ENCODE data around the gene GTF2F2. TPM values are rescaled to one million over a fixed set of nuclear protein-coding genes. Genes with fewer than 3 reads are reported as not detected.

The GTF2F2 gene
- total and polyA plus RNA-seq, 9 of the 15 experiments (the other 6 are each of a cell fraction or from before 2014, with no cell fraction given) = 19.7 to 44.8 (median 32.4) TPM

DNA sequence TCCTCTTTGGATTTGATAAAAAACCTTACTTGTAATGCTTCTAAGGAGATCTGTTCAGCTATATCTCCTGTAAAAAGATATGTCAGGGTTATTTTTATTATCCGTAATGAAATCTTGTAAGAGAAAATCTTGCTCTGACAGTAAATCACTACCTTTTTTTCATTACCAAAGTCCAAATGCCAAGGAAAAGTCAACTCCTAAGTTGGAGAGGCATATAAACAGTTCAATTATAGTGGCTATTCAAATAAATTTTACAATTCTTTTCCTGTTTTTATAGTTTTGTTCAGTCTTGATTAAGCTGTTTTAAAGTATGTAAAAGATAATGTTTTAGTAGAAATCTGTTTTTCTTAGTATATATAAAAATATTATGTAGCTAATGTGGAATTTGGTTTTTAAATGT lies 71.6 kb downstream of the GTF2F2 start:
- POLR2A ChIA-PET = interaction anchor here (0.6 kb wide), 1 partner anchor 106 kb away, joined by 3 read pairs; no protein-coding TSS in a partner anchor
- no peak overlapping the region for H3K27ac ChIP-seq (ENCODE audit: extremely low read depth, low read depth, low read length)
- TF ChIP-seq CTCF (IDR thresholded peaks at IDR 0.05 in 2 of 3, conservative IDR thresholded peaks at IDR 0.05 in 1 of 3; ENCODE audit: insufficient read depth in 2 of 3, low read depth in 1 of 3, low read length in 3 of 3) (no peak), CUX1 (CRISPR knock-in tag; IDR thresholded peaks at IDR 0.05) (no peak), RERE (CRISPR knock-in tag; IDR thresholded peaks at IDR 0.05; ENCODE audit: borderline replicate concordance) (no peak), ZFPM2 (CRISPR knock-in tag; IDR thresholded peaks at IDR 0.05) (no peak), ZFP30 (CRISPR knock-in tag; IDR thresholded peaks at IDR 0.05; ENCODE audit: borderline replicate concordance) (no peak), NCOA6 (IDR thresholded peaks at IDR 0.05) (no peak)
- TF ChIP-seq, protein P1, sequence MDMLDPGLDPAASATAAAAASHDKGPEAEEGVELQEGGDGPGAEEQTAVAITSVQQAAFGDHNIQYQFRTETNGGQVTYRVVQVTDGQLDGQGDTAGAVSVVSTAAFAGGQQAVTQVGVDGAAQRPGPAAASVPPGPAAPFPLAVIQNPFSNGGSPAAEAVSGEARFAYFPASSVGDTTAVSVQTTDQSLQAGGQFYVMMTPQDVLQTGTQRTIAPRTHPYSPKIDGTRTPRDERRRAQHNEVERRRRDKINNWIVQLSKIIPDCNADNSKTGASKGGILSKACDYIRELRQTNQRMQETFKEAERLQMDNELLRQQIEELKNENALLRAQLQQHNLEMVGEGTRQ (CRISPR knock-in tag; IDR thresholded peaks at IDR 0.05) = no peak

More for the DNA sequence above, 71.6 kb downstream of the GTF2F2 start:
- no peak overlapping the region for H3K9ac ChIP-seq (ENCODE audit: insufficient read depth in 1 of 2, low read depth in 2 of 2, low read length in 2 of 2)
- ATAC-seq = no peak
- no peaks in the 10 kb centered on the region for H3K9me1 ChIP-seq (ENCODE audit: control insufficient read depth, insufficient read depth, low read length)
- intact Hi-C loops (cut with micrococcal nuclease) (loop anchor here (10.0 kb wide), 1 partner anchor 113 kb away; no protein-coding TSS in a partner anchor), in situ Hi-C loops (cut with MboI) (no loop called here)
- BruUV-seq (replicated peaks) = no TSS peak
- peaks cover 15% of the 10 kb centered on the region; the same call in 2 of the 3 replicates for H3K36me3 ChIP-seq (ENCODE audit: control insufficient read depth, insufficient read depth, low read length)
- H3K4me3 ChIP-seq = no peak overlapping the region
- H3K4me1 ChIP-seq (replicated peaks in 1 of 2; ENCODE audit: control insufficient read depth in 2 of 2, insufficient read depth in 2 of 2, low read length in 2 of 2) = peaks cover 0 to 4% of the 10 kb centered on the region in 2 experiments; a peak in 2 of 5 replicates
- no peaks in the 10 kb centered on the region for H3K9me3 ChIP-seq (replicated peaks; ENCODE audit: control insufficient read depth, insufficient read depth, low read depth, low read length)
- H3K79me2 ChIP-seq (ENCODE audit: control insufficient read depth, insufficient read depth, low read length) = peaks cover 15% of the 10 kb centered on the region
- no peak for FAIRE-seq
- 100% methylated on average over 1 of the region's 1 CpG for WGBS (ENCODE audit: insufficient coverage, low coverage, missing lambda C conversion rate)
- H3K4me2 ChIP-seq (ENCODE audit: insufficient read depth, low read length) = no peak overlapping the region
- H3K27me3 ChIP-seq (ENCODE audit: control insufficient read depth in 2 of 2, insufficient read depth in 2 of 2, low read length in 2 of 2) = no peaks in the 10 kb centered on the region
- CTCF ChIA-PET (ENCODE audit: low intra/inter-chr PET ratio) = no interaction called here
- H4K20me1 ChIP-seq (replicated peaks; ENCODE audit: control insufficient read depth, insufficient read depth, low read length) = no peaks in the 10 kb centered on the region
- H2AFZ ChIP-seq (ENCODE audit: low read depth, low read length) = no peak overlapping the region
- DNase-seq (ENCODE audit: extremely low read depth in 1 of 4, low spot score in 3 of 4) = no peak
